Activated naive CD4-positive, alpha-beta T cell treated with anti-CD3 and anti-CD28 coated beads, Interleukin-2, amount 50 U/mL, for 24 hours (primary cell): Measurements from ENCODE around the gene ZSCAN1.
A peak's percentile ranks its signal among the peaks of the same experiment; 100 is the strongest.

ENCODE experiments used
- H3K27ac Mint-ChIP-seq: one replicate; pipeline ENCODE4 v1.8.0; 2021; ENCODE audit warnings: mild to moderate bottlenecking, mixed read lengths
- H3K27me3 Mint-ChIP-seq: one replicate; pipeline ENCODE4 v1.8.0; 2021; ENCODE audit warnings: mixed read lengths
- H3K36me3 Mint-ChIP-seq: one replicate; pipeline ENCODE4 v1.8.0; 2021; ENCODE audit warnings: mixed read lengths
- H3K4me1 Mint-ChIP-seq: one replicate; pipeline ENCODE4 v1.8.0; 2021; ENCODE audit warnings: mixed read lengths
- H3K4me3 Mint-ChIP-seq: one replicate; pipeline ENCODE4 v1.8.0; 2021; ENCODE audit warnings: mild to moderate bottlenecking, mixed read lengths
- H3K9me3 Mint-ChIP-seq: one replicate; pipeline ENCODE4 v1.8.0; 2021; ENCODE audit warnings: mixed read lengths

ZSCAN1 gene

DNA sequence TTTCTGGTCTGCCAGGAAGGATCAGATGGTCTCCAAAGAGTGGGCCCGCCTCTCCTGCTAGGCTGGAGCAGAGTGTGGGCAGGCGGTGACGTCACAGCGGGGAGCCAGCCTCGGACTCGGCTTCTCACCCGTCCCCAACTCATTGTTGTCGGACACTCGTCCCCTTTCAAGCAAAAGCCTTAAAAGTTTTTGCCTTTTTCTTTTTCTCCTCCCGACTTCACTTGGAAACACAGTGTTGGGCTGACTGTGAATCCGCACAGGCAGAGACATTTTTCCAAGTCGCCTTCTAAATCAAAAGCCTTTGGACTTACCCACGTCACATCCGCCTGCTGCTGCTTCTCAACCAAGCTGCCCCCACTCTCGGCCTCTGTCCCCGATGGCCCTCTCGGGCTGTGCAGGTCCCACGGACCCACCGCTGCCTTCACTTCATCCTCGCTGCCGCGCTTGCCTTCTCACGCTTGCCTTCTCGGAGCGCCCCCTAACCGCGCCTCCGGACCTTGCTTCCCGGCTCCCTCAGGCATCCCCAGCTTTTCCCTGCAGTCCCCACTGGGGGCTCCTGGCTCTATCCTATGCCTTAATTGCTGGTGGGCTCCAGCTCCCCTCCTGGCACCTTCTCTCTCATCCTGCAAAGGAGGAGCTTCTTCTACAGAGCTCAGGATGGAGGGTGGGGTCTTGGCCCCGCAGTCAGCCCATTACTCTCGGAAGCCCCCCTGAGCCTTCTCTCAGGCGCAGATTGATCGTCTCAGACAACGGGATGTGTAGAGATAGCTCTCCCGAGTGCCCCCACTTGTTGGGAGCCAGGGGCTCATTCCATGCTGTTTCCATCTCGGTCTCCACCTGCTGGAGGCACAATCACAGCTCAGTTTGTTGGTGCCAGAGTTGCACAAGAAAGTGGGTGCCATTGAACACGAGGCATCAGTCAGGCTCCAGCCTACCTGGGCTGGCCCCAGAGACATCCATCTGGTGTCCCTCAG is 21.4 kb downstream of the ZSCAN1 start:
- Mint-ChIP-seq H3K27me3 (peaks cover 13% of the 10 kb centered on the region), H3K4me1 (peaks cover 6% of the 10 kb centered on the region), H3K27ac (no peak overlapping the region), H3K9me3 (peaks cover 18% of the 10 kb centered on the region), H3K4me3 (no peak overlapping the region), H3K36me3 (peaks cover 28% of the 10 kb centered on the region)

DNA sequence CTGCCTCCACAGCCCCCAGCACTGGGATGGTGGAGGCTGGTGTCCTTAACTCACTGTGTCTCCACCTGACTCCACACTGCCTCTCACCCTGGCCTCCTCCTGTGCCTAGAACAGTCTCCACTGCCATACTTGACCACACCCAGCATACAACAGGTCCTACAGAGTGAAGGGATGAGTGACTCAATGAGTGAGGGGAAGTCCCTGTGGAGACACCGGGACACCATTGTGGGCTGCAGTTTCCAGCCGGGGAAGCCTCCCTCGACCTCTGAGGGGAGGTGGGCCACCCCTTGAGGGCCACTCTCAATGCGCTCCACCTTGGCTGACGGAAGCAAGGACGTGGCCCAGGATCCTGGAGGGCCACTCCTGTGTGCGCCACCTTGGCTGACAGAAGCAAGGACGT is 22.4 kb downstream of the ZSCAN1 start:
- Mint-ChIP-seq H3K27me3 (peaks cover 13% of the 10 kb centered on the region), H3K36me3 (peaks cover 31% of the 10 kb centered on the region), H3K4me1 (peaks cover 6% of the 10 kb centered on the region), H3K27ac (no peak overlapping the region), H3K4me3 (no peak overlapping the region), H3K9me3 (peaks cover 18% of the 10 kb centered on the region)

DNA sequence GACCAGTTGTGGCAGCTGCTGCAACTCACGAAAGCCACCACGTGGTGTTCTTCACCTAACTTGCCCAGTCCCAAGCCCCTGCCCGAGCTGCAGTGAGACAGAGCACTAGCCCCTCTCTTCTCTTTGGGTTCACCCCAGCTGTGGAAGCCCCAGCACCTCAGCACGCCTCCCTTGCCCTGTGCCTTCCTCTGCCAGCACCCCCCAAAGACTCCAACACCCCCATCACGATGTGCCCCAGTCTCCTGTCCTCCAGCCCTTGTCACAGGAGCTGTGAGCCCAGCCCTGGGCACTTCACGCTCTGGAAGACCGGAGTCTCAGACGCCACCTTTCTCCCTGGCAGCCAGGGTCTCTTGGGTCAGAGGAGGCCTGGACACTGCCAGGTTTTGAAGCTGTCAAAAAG is 23.0 kb downstream of the ZSCAN1 start:
- Mint-ChIP-seq H3K4me3 (no peak overlapping the region), H3K27me3 (peaks cover 13% of the 10 kb centered on the region), H3K27ac (no peak overlapping the region), H3K36me3 (peaks cover 32% of the 10 kb centered on the region), H3K4me1 (peaks cover 6% of the 10 kb centered on the region), H3K9me3 (peaks cover 18% of the 10 kb centered on the region)

DNA sequence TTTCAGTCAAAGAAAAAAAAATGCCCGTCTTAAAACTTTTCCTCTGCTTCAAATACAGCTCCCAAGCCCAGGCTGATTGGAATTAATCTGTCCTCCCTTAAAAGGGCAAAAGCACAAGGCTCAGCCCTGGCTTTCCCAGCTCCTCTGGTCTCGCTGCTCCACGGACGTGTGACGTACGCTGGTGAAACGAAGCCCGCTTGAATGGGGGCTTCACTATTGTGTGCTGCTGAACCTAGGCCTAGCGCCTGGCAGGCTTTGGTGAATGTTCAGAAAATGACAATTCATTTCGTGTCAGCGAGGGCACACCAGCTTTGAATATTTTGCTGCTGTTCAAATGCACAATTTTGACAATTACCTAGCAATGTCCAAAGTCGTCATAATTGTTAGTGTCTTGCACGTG is 24.6 kb downstream of the ZSCAN1 start:
- Mint-ChIP-seq H3K9me3 (peaks cover 18% of the 10 kb centered on the region), H3K4me1 (peaks cover 6% of the 10 kb centered on the region), H3K4me3 (peak overlapping the region; percentile 81), H3K27ac (no peak overlapping the region), H3K36me3 (peaks cover 32% of the 10 kb centered on the region), H3K27me3 (peaks cover 13% of the 10 kb centered on the region)

DNA sequence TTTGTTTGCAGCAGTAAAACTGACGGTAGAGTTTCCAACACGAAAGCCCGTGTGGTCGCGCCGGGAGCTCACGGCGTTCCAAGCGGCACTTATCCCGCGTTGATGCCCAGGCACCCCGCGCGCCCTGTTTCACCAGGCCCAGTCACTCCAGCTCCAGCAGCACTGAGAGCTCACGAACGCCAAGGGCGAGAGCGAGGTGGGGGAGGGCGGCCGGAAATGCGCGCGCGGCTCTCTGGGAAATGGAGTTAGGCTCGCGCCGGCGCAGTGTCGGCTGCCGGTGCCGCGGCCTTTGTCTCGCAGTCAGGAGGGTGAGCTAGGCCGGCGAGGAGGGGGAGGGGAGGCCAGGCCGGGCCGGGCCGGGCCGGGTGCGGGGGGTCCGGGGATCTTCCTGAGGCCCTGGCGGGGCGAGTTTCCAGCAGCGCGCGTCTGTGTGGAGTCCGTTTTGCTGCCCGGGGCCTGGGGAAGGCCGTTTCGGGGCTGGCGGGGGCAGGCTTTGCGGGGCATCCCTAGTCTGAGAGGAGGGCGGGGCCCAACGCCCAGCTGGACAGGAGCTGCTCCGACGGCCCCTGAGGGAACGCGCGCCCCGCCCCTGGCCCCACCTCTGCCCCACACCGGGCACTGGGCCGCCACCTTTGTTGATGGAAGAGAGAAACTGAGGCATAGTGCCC is 25.3 kb downstream of the ZSCAN1 start, which contains the start of gene ZNF135:
Gene ZNF135 (plus strand): TSS at position 280 of the 668 bp plus-strand sequence. CDS start 721 bp downstream, outside the sequence.
- Mint-ChIP-seq H3K36me3 (peaks cover 37% of the 10 kb centered on the region), H3K4me1 (peaks cover 6% of the 10 kb centered on the region), H3K27ac (peak within 1 kb of the TSS; percentile 68), H3K27me3 (peaks cover 13% of the 10 kb centered on the region), H3K4me3 (peak within 1 kb of the TSS; percentile 81), H3K9me3 (peaks cover 18% of the 10 kb centered on the region)

DNA sequence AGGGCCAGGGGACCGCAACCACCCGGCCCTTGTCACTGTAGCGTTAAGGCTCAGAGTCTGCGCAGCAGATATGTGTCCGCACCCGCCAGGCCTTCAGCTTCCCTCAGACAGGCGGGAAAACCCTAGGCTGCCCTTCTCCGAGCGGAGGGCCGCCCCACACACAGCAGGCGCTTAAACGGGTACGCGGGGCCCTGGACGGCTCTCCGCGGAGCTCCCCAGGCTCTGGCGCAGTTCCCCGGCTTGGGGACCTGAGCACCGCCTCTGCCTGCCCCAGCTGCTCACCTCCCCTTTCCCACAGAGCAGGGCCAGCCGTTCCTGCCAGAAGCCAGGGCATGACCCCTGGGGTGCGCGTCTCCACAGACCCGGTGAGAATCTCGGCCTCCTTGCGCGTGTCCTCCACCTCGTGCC is 25.9 kb downstream of the ZSCAN1 start:
- H3K27me3 Mint-ChIP-seq: peaks cover 13% of the 10 kb centered on the region
- H3K4me3 Mint-ChIP-seq: peak overlapping the region; percentile 81
- H3K9me3 Mint-ChIP-seq: peaks cover 19% of the 10 kb centered on the region
- H3K36me3 Mint-ChIP-seq: peaks cover 37% of the 10 kb centered on the region
- H3K4me1 Mint-ChIP-seq: peaks cover 6% of the 10 kb centered on the region
- H3K27ac Mint-ChIP-seq: no peak overlapping the region

DNA sequence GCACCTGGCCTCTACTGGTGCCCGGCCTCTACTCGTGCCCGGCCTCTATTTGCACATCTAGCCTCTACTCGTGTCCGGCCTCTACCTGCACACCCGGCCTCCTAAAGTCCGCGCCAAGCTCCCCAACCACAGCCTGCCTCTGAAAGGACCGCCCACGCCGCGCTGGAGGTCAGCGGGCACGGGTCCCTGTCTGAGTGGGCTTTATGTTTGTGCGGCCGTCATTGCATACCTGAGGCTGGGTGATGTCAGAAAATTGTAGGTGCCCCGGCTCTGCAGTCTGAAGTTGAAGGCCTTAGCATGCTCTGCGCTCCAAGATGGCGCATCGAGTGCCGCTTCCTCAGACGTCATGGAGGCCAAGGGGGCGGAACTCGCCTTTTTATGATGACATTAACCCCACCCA is 26.4 kb downstream of the ZSCAN1 start:
- H3K4me3 Mint-ChIP-seq: peak overlapping the region; percentile 67
- H3K27me3 Mint-ChIP-seq: peaks cover 12% of the 10 kb centered on the region
- H3K27ac Mint-ChIP-seq: no peak overlapping the region
- peaks cover 38% of the 10 kb centered on the region for H3K36me3 Mint-ChIP-seq
- peaks cover 22% of the 10 kb centered on the region for H3K9me3 Mint-ChIP-seq
- H3K4me1 Mint-ChIP-seq: peaks cover 6% of the 10 kb centered on the region

DNA sequence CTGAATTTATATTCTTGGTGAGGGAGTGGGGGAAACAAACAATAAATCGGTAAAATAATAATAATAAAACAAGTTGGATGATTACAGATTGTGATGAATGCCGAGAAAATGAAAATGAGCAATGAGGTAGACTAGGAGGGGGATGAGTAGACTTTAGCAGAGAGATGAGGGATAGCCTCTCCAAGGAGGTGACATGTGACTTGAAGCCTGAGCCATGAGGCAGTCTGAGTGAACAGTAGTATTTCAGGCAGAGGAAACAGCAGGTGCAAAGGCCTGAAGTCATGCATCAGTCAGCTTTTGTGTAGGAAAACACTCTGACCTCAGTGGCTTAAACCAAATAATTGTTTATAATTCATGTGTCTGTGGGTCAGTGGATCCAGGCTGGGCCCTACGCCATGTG is 29.9 kb downstream of the ZSCAN1 start:
- Mint-ChIP-seq H3K27ac (no peak overlapping the region), H3K9me3 (peaks cover 30% of the 10 kb centered on the region), H3K4me1 (peaks cover 3% of the 10 kb centered on the region), H3K27me3 (peaks cover 2% of the 10 kb centered on the region), H3K36me3 (peaks cover 50% of the 10 kb centered on the region), H3K4me3 (no peak overlapping the region)

DNA sequence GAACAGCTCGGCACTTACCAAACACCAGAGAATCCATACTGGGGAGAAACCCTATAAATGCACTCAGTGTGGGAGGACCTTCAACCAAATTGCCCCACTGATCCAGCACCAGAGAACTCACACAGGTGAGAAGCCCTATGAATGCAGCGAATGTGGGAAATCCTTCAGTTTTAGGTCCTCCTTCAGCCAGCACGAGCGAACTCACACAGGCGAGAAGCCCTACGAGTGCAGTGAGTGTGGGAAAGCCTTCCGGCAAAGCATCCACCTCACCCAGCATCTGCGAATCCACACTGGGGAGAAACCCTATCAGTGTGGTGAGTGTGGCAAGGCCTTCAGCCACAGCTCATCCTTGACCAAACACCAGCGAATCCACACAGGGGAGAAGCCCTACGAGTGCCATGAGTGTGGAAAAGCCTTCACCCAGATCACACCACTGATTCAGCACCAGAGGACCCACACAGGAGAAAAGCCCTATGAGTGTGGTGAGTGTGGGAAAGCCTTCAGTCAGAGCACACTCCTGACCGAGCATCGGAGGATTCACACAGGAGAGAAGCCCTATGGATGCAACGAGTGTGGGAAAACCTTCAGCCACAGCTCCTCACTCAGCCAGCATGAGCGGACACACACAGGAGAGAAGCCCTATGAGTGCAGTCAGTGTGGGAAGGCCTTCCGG is 33.6 kb downstream of the ZSCAN1 start:
- no peak overlapping the region for H3K4me3 Mint-ChIP-seq
- no peak overlapping the region for H3K27ac Mint-ChIP-seq
- H3K27me3 Mint-ChIP-seq: no peaks in the 10 kb centered on the region
- peaks cover 37% of the 10 kb centered on the region for H3K36me3 Mint-ChIP-seq
- no peaks in the 10 kb centered on the region for H3K4me1 Mint-ChIP-seq
- H3K9me3 Mint-ChIP-seq: peaks cover 35% of the 10 kb centered on the region

DNA sequence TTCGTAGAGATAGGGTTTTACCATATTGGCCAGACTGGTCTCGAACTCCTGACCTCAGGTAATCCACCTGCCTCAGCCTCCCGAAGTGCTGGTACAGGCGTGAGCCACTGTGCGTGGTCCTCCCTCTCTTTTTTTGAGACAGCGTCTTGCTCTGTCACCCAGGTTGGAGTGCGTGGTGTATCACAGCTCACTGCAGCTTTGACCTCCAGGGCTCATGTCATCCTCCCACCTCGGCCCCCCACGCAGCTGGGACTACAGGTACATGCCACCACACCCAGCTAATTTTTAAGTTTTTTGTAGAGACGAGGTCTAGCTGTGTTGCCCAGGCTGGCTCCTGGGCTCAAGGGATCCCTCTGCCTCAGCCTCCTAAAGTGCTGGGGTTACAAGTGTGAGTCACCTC is 46.0 kb downstream of the ZSCAN1 start:
- no peak overlapping the region for H3K4me3 Mint-ChIP-seq
- no peaks in the 10 kb centered on the region for H3K27me3 Mint-ChIP-seq
- peaks cover 26% of the 10 kb centered on the region for H3K36me3 Mint-ChIP-seq
- no peaks in the 10 kb centered on the region for H3K4me1 Mint-ChIP-seq
- H3K9me3 Mint-ChIP-seq: peaks cover 6% of the 10 kb centered on the region
- H3K27ac Mint-ChIP-seq: no peak overlapping the region

DNA sequence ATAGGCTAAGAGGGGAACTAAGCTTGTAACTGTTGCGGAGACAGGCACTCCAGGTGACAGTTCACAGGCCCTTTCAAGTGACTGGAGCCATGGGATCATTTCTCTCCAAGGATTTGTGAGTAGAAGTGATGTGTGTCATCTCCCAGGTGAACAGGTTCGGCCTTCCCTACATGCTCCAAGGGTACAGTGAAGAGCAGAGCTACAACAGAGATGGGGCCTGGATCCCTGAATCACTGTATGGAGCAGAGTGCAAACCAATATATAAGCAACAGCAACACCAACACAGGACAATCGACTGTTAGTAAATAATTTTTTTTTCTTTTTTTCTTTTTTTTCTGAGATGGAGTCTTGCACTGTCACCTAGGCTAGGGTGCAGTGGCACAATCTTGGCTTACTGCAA is 49.2 kb downstream of the ZSCAN1 start:
- Mint-ChIP-seq H3K27ac (no peak overlapping the region), H3K4me3 (no peak overlapping the region), H3K9me3 (peaks cover 6% of the 10 kb centered on the region), H3K27me3 (no peaks in the 10 kb centered on the region), H3K4me1 (no peaks in the 10 kb centered on the region), H3K36me3 (peaks cover 24% of the 10 kb centered on the region)

DNA sequence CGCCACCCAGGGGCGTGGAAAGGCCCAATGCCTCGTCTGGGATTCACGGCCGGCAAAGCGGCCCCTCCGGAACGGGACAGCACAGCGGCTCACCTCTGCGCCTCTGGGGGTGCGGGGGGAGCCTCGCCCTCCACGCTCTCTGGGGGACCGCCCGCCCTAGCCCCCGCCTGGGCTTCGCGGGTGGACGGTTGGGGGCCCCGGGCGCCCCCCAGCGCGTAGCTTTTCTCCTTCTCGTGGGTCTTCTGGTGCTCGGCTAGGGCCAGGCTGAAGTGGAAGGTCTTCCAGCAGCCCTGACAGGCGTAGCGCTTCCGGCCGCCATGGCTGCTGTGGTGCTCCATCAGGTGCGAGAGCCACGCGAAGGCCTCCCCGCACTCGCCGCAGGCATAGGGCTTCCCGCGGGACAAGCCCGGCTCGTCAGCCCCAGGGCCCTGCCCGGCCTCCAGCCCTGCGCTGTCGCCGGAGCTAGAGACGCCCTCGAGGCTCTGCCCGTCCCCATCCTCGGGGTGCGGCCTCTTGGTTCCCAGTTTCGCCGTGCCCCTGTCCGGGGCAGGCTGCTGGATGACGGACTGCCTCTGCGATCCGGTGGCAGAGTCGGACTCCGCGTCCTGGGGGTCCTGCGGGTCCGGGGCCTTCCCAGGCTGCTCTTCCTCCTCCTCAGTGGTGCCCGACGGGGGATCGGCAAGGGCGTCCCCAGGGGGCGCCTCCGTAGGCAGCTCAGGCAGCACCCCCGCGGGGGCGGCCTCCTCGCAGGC is 50.9 kb downstream of the ZSCAN1 start:
- H3K27me3 Mint-ChIP-seq: no peaks in the 10 kb centered on the region
- H3K9me3 Mint-ChIP-seq: peaks cover 6% of the 10 kb centered on the region
- H3K4me3 Mint-ChIP-seq: no peak overlapping the region
- H3K27ac Mint-ChIP-seq: no peak overlapping the region
- H3K4me1 Mint-ChIP-seq: no peaks in the 10 kb centered on the region
- H3K36me3 Mint-ChIP-seq: peaks cover 22% of the 10 kb centered on the region

DNA sequence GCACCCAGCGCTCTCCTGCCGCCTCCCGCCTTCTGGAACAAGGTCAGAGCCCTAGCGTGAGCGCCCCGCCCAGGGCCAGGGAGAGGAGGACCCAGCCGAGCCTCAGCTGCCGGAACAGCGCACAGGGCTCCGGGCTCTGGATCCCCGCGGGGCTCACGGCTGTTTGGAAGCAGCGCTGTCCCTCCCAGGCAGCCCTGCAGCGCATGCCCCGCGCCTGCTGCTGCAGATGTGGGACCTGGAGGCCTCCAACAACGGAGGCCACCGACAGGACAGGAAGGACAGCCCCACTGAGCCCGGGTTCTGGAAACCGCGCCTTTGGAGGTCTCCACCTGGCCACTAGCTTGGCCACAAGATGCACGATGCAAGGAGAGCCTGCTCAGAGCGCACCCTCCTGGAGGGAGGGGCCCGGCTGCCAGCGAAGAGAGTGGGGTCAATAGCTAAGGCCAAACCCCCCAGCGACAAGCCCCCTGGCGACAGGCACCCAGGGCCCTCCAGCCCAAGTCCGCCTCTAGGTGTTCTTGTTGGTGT is 51.6 kb downstream of the ZSCAN1 start:
- peaks cover 18% of the 10 kb centered on the region for H3K36me3 Mint-ChIP-seq
- peaks cover 6% of the 10 kb centered on the region for H3K9me3 Mint-ChIP-seq
- H3K4me3 Mint-ChIP-seq: no peak overlapping the region
- H3K27ac Mint-ChIP-seq: no peak overlapping the region
- H3K27me3 Mint-ChIP-seq: no peaks in the 10 kb centered on the region
- no peaks in the 10 kb centered on the region for H3K4me1 Mint-ChIP-seq

DNA sequence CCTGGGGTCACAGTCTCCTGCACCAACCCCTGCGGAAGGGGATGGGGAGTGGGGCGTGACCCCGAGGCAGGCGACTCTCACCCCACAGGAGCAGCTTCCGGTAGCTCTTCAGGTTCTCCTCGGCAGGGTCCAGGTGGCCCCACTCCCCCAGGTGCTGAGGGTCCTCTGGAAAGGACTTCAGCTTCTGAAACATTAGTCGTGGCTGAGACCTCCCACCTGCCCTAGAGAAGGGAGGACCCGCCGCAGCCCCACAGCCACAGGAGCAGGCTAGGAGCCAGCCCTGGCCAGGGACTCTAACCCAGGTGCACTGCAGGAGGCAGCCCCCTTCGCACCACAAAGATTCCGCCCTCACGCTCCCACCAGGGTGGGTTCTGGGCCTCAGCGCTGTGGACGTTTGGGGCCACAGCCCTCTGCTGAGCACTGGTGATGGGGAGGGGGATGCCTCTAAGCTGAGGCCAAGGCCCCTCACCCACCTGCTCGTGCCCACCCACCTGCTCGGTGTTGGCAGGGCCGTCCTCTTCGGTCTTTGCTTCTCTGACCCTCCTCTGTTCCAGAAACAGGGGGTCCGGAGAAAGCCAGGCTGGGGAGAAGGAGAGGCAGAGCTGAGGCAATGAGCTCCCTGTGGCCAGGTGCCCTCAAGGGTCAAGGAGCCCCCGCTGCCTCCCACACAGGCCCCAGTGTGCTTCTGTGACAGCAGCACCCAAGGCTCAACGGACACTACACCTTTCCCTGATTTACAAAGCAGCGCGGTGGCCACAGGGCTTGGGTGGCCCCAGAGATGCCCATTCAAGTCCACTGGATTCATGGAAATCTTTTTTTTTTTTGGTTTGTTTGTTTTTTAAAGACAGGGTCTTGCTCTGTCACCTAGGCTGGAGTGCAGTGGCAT is 53.2 kb downstream of the ZSCAN1 start:
- no peaks in the 10 kb centered on the region for H3K4me1 Mint-ChIP-seq
- H3K4me3 Mint-ChIP-seq: no peak overlapping the region
- H3K27me3 Mint-ChIP-seq: no peaks in the 10 kb centered on the region
- no peaks in the 10 kb centered on the region for H3K9me3 Mint-ChIP-seq
- no peak overlapping the region for H3K27ac Mint-ChIP-seq
- peaks cover 13% of the 10 kb centered on the region for H3K36me3 Mint-ChIP-seq
